ENCODE data around the gene LAMA1.

Gene LAMA1

DNA sequence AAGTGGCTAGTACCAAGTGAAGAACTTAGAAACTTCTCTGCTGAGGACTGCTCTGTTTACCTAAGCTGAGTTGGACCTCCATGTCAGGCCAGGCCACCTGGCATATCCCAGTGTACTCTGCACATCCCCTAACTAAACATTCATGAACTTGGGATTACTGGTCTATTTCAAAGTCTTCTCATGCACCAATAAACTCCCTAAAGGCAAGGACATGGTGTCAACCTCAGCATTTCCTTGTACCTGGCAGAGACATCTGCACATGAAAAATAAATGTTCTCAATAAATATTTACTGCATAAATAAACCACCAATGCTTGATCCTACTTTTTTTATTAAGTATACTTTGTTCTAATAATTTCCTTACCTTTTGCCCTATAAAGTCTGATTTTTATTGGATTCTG is 124.8 kb downstream of the LAMA1 start:
- no peak for DNase-seq (ENCODE audit: extremely low read depth, low read depth)
- no peak overlapping the region for H3K4me3 ChIP-seq (replicated peaks; ENCODE audit: low read depth, low read length)
- TF ChIP-seq, protein P1, sequence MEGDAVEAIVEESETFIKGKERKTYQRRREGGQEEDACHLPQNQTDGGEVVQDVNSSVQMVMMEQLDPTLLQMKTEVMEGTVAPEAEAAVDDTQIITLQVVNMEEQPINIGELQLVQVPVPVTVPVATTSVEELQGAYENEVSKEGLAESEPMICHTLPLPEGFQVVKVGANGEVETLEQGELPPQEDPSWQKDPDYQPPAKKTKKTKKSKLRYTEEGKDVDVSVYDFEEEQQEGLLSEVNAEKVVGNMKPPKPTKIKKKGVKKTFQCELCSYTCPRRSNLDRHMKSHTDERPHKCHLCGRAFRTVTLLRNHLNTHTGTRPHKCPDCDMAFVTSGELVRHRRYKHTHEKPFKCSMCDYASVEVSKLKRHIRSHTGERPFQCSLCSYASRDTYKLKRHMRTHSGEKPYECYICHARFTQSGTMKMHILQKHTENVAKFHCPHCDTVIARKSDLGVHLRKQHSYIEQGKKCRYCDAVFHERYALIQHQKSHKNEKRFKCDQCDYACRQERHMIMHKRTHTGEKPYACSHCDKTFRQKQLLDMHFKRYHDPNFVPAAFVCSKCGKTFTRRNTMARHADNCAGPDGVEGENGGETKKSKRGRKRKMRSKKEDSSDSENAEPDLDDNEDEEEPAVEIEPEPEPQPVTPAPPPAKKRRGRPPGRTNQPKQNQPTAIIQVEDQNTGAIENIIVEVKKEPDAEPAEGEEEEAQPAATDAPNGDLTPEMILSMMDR (IDR thresholded peaks at IDR 0.05; ENCODE audit: low read depth, low read length, missing control alignments): no peak

- DNase-seq (ENCODE audit: extremely low read depth, low read depth): no peak
- TF ChIP-seq, protein P1 (IDR thresholded peaks at IDR 0.05; ENCODE audit: low read depth, low read length, missing control alignments): no peak
- no peak overlapping the region for H3K4me3 ChIP-seq (replicated peaks; ENCODE audit: low read depth, low read length)
Observed at GRCh38 chr18:6983366-6983765, 134.2 kb downstream of the LAMA1 start.

- TF ChIP-seq, protein P1 (IDR thresholded peaks at IDR 0.05; ENCODE audit: low read depth, low read length, missing control alignments): no peak
- no peak for DNase-seq (ENCODE audit: extremely low read depth, low read depth)
- no peak overlapping the region for H3K4me3 ChIP-seq (replicated peaks; ENCODE audit: low read depth, low read length)
Observed at GRCh38 chr18:6982398-6982797, 135.2 kb downstream of the LAMA1 start.

- TF ChIP-seq, protein P1 (IDR thresholded peaks at IDR 0.05; ENCODE audit: low read depth, low read length, missing control alignments): no peak
- DNase-seq (ENCODE audit: extremely low read depth, low read depth): no peak
- H3K4me3 ChIP-seq (replicated peaks; ENCODE audit: low read depth, low read length): no peak overlapping the region
Observed at GRCh38 chr18:6980363-6980762, 137.2 kb downstream of the LAMA1 start.

GRCh38 chr18:6979954-6980353 is 137.6 kb downstream of the LAMA1 start:
- TF ChIP-seq, protein P1 (IDR thresholded peaks at IDR 0.05; ENCODE audit: low read depth, low read length, missing control alignments): no peak
- no peak overlapping the region for H3K4me3 ChIP-seq (replicated peaks; ENCODE audit: low read depth, low read length)
- DNase-seq (ENCODE audit: extremely low read depth, low read depth): no peak

GRCh38 chr18:6976935-6977334 is 140.7 kb downstream of the LAMA1 start:
- no peak for DNase-seq (ENCODE audit: extremely low read depth, low read depth)
- TF ChIP-seq, protein P1 (IDR thresholded peaks at IDR 0.05; ENCODE audit: low read depth, low read length, missing control alignments): no peak
- no peak overlapping the region for H3K4me3 ChIP-seq (replicated peaks; ENCODE audit: low read depth, low read length)

DNA sequence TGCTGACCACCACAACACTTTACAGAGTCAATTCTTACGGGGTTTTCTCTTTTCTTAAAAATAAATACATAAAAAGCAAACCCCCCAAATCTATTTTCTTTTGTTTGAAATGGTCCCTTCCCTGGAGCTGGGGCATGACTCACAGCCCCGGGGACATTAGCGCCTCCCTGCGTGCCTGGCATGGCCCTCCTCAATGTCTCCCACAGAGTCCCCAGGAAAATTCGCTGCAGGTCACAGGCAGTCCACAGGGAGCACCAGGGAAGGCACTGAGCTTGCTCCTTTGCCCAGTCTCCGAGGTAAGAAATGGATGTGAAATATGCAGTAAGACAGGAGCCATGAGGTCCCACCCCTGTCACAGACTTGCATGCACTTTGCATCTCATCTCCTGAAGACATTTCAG is 142.5 kb downstream of the LAMA1 start:
- no peak overlapping the region for H3K4me3 ChIP-seq (replicated peaks; ENCODE audit: low read depth, low read length)
- DNase-seq (ENCODE audit: extremely low read depth, low read depth): no peak
- TF ChIP-seq, protein P1 (IDR thresholded peaks at IDR 0.05; ENCODE audit: low read depth, low read length, missing control alignments): no peak
